Keratinocyte (primary cell): Measurements from ENCODE around the gene ALKBH2. TPM values are rescaled to one million over a fixed set of nuclear protein-coding genes. Genes with fewer than 3 reads are reported as not detected.

Experiments used
- DNase-seq: peaks from one replicate; pipeline ENCODE4 v3.0.0-alpha.2; 2011; ENCODE audit warnings: low read depth, missing footprints, low spot score
- FAIRE-seq: peaks from 2 replicates; lab custom pipeline; 2011; peaks lifted over from hg19 to GRCh38; lab: Jason Lieb, UNC
- H2AFZ ChIP-seq: 2 replicates; pipeline ENCODE4 v1.6.0; 2012; ENCODE audit warnings: low read length, control low read depth, inconsistent platforms; ENCODE audit not compliant: control insufficient read depth
- H3K27ac ChIP-seq: 2 replicates; pipeline ENCODE4 v1.5.1; 2011; ENCODE audit warnings: low read length; ENCODE audit not compliant: control insufficient read depth, insufficient read depth
- H3K27me3 ChIP-seq: 3 replicates; pipeline ENCODE4 v1.6.0; 2011; ENCODE audit warnings: low read length; ENCODE audit not compliant: control insufficient read depth, insufficient read depth; ENCODE audit errors: extremely low read depth
- H3K36me3 ChIP-seq, 2 experiments: 2 replicates in 1 of 2; 3 replicates in 1 of 2; pipeline ENCODE4 v1.5.1; 2011; ENCODE audit warnings: low read length in 2 of 2, mild to moderate bottlenecking in 1 of 2; ENCODE audit not compliant: control insufficient read depth in 2 of 2, insufficient read depth in 2 of 2; ENCODE audit errors: extremely low read depth in 1 of 2
- H3K4me1 ChIP-seq: 3 replicates; pipeline ENCODE4 v1.5.1; 2011; ENCODE audit warnings: low read length; ENCODE audit not compliant: control insufficient read depth, insufficient read depth; ENCODE audit errors: extremely low read depth
- H3K4me2 ChIP-seq: 3 replicates; pipeline ENCODE4 v1.6.0; 2011; ENCODE audit warnings: low read depth, low read length; ENCODE audit not compliant: control insufficient read depth, insufficient read depth; ENCODE audit errors: extremely low read depth
- H3K4me3 ChIP-seq, 3 experiments: fragments of 200-600 bp in 1 of 3; sonication (generic) in 1 of 3; 2 replicates in 2 of 3; 3 replicates in 1 of 3; pipeline ENCODE4 v1.5.1; 2011 to 2016; ENCODE audit warnings: low read length in 3 of 3, mild to moderate bottlenecking in 3 of 3, control low read depth in 2 of 3, inconsistent platforms in 1 of 3, low read depth in 1 of 3, mixed read lengths in 1 of 3, mixed run types in 1 of 3, moderate library complexity in 1 of 3; ENCODE audit not compliant: control insufficient read depth in 2 of 3, insufficient read depth in 2 of 3; ENCODE audit errors: extremely low read depth in 1 of 3
- H3K79me2 ChIP-seq: 2 replicates; pipeline ENCODE4 v1.6.0; 2012; ENCODE audit warnings: low read length; ENCODE audit not compliant: control insufficient read depth, insufficient read depth
- H3K9ac ChIP-seq: 3 replicates; pipeline ENCODE4 v1.6.0; 2011; ENCODE audit warnings: low read length; ENCODE audit not compliant: control insufficient read depth, insufficient read depth; ENCODE audit errors: extremely low read depth
- H3K9me1 ChIP-seq: 3 replicates; pipeline ENCODE4 v1.6.0; 2011; ENCODE audit warnings: low read length; ENCODE audit not compliant: control insufficient read depth, insufficient read depth; ENCODE audit errors: extremely low read depth
- H3K9me3 ChIP-seq: 2 replicates; pipeline ENCODE4 v1.5.1; 2012; ENCODE audit warnings: low read depth, low read length; ENCODE audit not compliant: control insufficient read depth
- H4K20me1 ChIP-seq: 3 replicates; pipeline ENCODE4 v1.6.0; 2011; ENCODE audit warnings: low read length; ENCODE audit not compliant: control insufficient read depth, insufficient read depth; ENCODE audit errors: extremely low read depth
- CTCF ChIP-seq, 3 experiments: IDR thresholded peaks in 1 of 3; conservative IDR thresholded peaks in 1 of 3; optimal IDR thresholded peaks in 1 of 3; 2 replicates in 2 of 3; 3 replicates in 1 of 3; pipeline versions ENCODE3 to v1.5.1; 2011; ENCODE audit warnings: low read length in 3 of 3, mild to moderate bottlenecking in 3 of 3, moderate library complexity in 2 of 3, control low read depth in 1 of 3, inconsistent platforms in 1 of 3; ENCODE audit not compliant: insufficient read depth in 2 of 3; ENCODE audit errors: extremely low read depth in 1 of 3
- EZH2 ChIP-seq: IDR thresholded peaks from one replicate; pipeline ENCODE4 v1.6.1; 2012; ENCODE audit warnings: inconsistent platforms, mild to moderate bottlenecking, low read length, moderate library complexity
- dilution Hi-C: fragments of 300-500 bp; cut with MboI; formaldehyde crosslinking; loops from one replicate; pipeline ENCODE4 v1.7.0; 2020; ENCODE audit warnings: low sequenced_read_pairs; ENCODE audit not compliant: extremely low pct_ligation_motif_present
- polyA plus RNA-seq, 5 experiments: library from polyadenylated mRNA; depleted of rRNA in 3 of 5; stranded (reverse) in 3 of 5; stranded (forward) in 1 of 5; unstranded in 1 of 5; fragments of >200 nt; gene quantifications; 1 replicate in 1 of 5; 2 replicates in 3 of 5; 3 replicates in 1 of 5; pipeline versions ENCODE4 v1.2.1 to v1.2.3, GENCODE V29; 2011 to 2012; ENCODE audit warnings: missing spikeins in 2 of 5, low read depth in 1 of 5, low replicate concordance in 1 of 5

ALKBH2 gene
- polyA plus RNA-seq, 1 donor (not counting 4 experiments of a cell fraction or from before 2014, with no cell fraction given), result 25.2 TPM

GRCh38 chr12:109125791-109126190 is 32.5 kb upstream of the ALKBH2 start:
- Histone ChIP-seq H4K20me1 (no peaks in the 10 kb centered on the region), H3K36me3 (no peaks in the 10 kb centered on the region), H3K27me3 (no peaks in the 10 kb centered on the region), H3K4me1 (no peaks in the 10 kb centered on the region), H3K9me3 (no peaks in the 10 kb centered on the region), H3K9ac (no peak overlapping the region), H3K4me2 (no peak overlapping the region), H3K79me2 (no peaks in the 10 kb centered on the region), H3K27ac (no peak overlapping the region), H3K9me1 (no peaks in the 10 kb centered on the region), H2AFZ (no peak overlapping the region), H3K4me3 (no peak overlapping the region)
- no peak for TF ChIP-seq CTCF (optimal IDR thresholded peaks at IDR 0.05 in 1 of 3, IDR thresholded peaks at IDR 0.05 in 1 of 3, conservative IDR thresholded peaks at IDR 0.05 in 1 of 3; ENCODE audit: extremely low read depth in 1 of 3, insufficient read depth in 2 of 3, low read length in 3 of 3)
- TF ChIP-seq EZH2, result no peak
- FAIRE-seq, result no peak
- DNase-seq, result no peak
- dilution Hi-C loops, result no loop called here

GRCh38 chr12:109124878-109125648 is 31.8 kb upstream of the ALKBH2 start:
- dilution Hi-C loops, result loop anchor here (25.0 kb wide), 1 partner anchor 262 kb away; no protein-coding TSS in a partner anchor
- Histone ChIP-seq H3K27me3 (no peaks in the 10 kb centered on the region), H3K4me1 (no peaks in the 10 kb centered on the region), H3K9me1 (no peaks in the 10 kb centered on the region), H3K79me2 (no peaks in the 10 kb centered on the region), H3K4me3 (no peak overlapping the region), H2AFZ (no peak overlapping the region), H3K9ac (no peak overlapping the region), H3K4me2 (no peak overlapping the region), H3K9me3 (no peaks in the 10 kb centered on the region), H4K20me1 (no peaks in the 10 kb centered on the region), H3K27ac (no peak overlapping the region), H3K36me3 (no peaks in the 10 kb centered on the region)
- DNase-seq (no peak), FAIRE-seq (no peak)
- no peak for TF ChIP-seq EZH2
- no peak for TF ChIP-seq CTCF (optimal IDR thresholded peaks at IDR 0.05 in 1 of 3, IDR thresholded peaks at IDR 0.05 in 1 of 3, conservative IDR thresholded peaks at IDR 0.05 in 1 of 3; ENCODE audit: extremely low read depth in 1 of 3, insufficient read depth in 2 of 3, low read length in 3 of 3)
